ENCODE measurements around the gene AGO4. TPM values are rescaled to one million over a fixed set of nuclear protein-coding genes. Genes with fewer than 3 reads are reported as not detected.

AGO4 gene
- polyA plus RNA-seq, 3 donors: 20.0 to 46.9 (median 24.0) TPM

DNA sequence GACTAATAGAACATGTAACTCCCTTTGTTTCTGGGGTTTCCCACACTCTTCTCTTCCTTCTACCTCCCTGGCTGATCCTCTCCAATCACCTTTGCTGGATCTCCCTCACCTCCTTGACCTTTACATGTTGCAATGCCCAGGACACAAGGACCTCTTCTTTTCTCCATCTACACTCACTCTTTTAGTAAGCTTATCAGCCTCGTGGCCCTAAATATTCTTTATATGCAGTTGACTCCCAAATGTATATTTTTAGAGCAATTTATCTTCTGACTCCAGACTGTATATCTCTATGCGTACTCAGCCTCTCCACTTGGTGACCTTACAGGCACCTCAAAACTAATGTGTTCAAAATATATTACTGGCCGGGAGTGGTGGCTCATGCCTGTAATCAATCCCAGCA, 19.7 kb upstream of the AGO4 start:
- no peak for TF ChIP-seq CTCF (IDR thresholded peaks at IDR 0.05)
- Mint-ChIP-seq H3K4me1 (peaks cover 8% of the 10 kb centered on the region), H3K27me3 (ENCODE audit: low read depth in 3 of 3) (peaks cover 0 to 2% (median 0%) of the 10 kb centered on the region in 3 donors), H3K36me3 (peaks cover 0 to 3% of the 10 kb centered on the region in 2 donors), H3K4me3 (no peak overlapping the region), H3K9me3 (peaks cover 0 to 4% (median 0%) of the 10 kb centered on the region in 7 donors), H3K27ac (no peak overlapping the region)
- WGBS (ENCODE audit: insufficient coverage): 94% methylated on average over 2 of the region's 3 CpGs
- Histone ChIP-seq H3K27me3 (ENCODE audit: control insufficient read depth in 2 of 2, insufficient read depth in 2 of 2, low read length in 2 of 2) (no peaks in the 10 kb centered on the region), H4K20me1 (ENCODE audit: insufficient read depth, low read length) (no peaks in the 10 kb centered on the region), H3K4me3 (replicated peaks in 1 of 3; ENCODE audit: low read depth in 2 of 3, low read length in 3 of 3) (no peak overlapping the region), H3K79me2 (ENCODE audit: insufficient read depth, low read length) (no peaks in the 10 kb centered on the region), H3K9ac (ENCODE audit: insufficient read depth, low read length, poor library complexity, severe bottlenecking) (no peak overlapping the region), H2AFZ (ENCODE audit: insufficient read depth, low read depth, low read length, poor library complexity, severe bottlenecking) (no peak overlapping the region), H3K9me3 (replicated peaks in 1 of 2; ENCODE audit: control insufficient read depth in 1 of 2, insufficient read depth in 1 of 2, low read length in 2 of 2) (no peaks in the 10 kb centered on the region), H3K4me2 (replicated peaks; ENCODE audit: extremely low read depth, low read length, poor library complexity, severe bottlenecking) (no peak overlapping the region), H3K36me3 (replicated peaks in 1 of 2; ENCODE audit: control insufficient read depth in 1 of 2, insufficient read depth in 2 of 2, low read length in 2 of 2) (no peaks in the 10 kb centered on the region), H3K4me1 (ENCODE audit: control insufficient read depth in 1 of 2, insufficient read depth in 2 of 2, low read length in 2 of 2) (peaks cover 6 to 9% of the 10 kb centered on the region in 2 donors), H3K27ac (ENCODE audit: low read depth in 1 of 2, low read length in 2 of 2) (no peak overlapping the region)
- DNase-seq: no peak
- intact Hi-C loops (cut with micrococcal nuclease): no loop called here

GRCh38 chr1:35790670-35791069, 17.1 kb upstream of the AGO4 start:
- no CpG with 5 or more reads among the region's 2 CpGs for WGBS (ENCODE audit: insufficient coverage)
- Mint-ChIP-seq H3K4me1 (no peaks in the 10 kb centered on the region), H3K9me3 (no peaks in the 10 kb centered on the region), H3K36me3 (no peaks in the 10 kb centered on the region), H3K27ac (no peak overlapping the region), H3K27me3 (ENCODE audit: low read depth in 3 of 3) (peaks cover 0 to 2% (median 0%) of the 10 kb centered on the region in 3 donors), H3K4me3 (no peak overlapping the region)
- no peaks in the 10 kb centered on the region for H4K20me1 ChIP-seq (ENCODE audit: insufficient read depth, low read length)
- no peak overlapping the region for H3K4me2 ChIP-seq (replicated peaks; ENCODE audit: extremely low read depth, low read length, poor library complexity, severe bottlenecking)
- H3K36me3 ChIP-seq (replicated peaks in 1 of 2; ENCODE audit: control insufficient read depth in 1 of 2, insufficient read depth in 2 of 2, low read length in 2 of 2): no peaks in the 10 kb centered on the region
- DNase-seq: no peak
- H3K4me3 ChIP-seq (replicated peaks in 1 of 3; ENCODE audit: low read depth in 2 of 3, low read length in 3 of 3): no peak overlapping the region
- H3K79me2 ChIP-seq (ENCODE audit: insufficient read depth, low read length): no peaks in the 10 kb centered on the region
- no peaks in the 10 kb centered on the region for H3K4me1 ChIP-seq (ENCODE audit: control insufficient read depth in 1 of 2, insufficient read depth in 2 of 2, low read length in 2 of 2)
- TF ChIP-seq CTCF (IDR thresholded peaks at IDR 0.05): no peak
- H2AFZ ChIP-seq (ENCODE audit: insufficient read depth, low read depth, low read length, poor library complexity, severe bottlenecking): no peak overlapping the region
- no peaks in the 10 kb centered on the region for H3K9me3 ChIP-seq (replicated peaks in 1 of 2; ENCODE audit: control insufficient read depth in 1 of 2, insufficient read depth in 1 of 2, low read length in 2 of 2)
- intact Hi-C loops (cut with micrococcal nuclease): no loop called here
- no peak overlapping the region for H3K27ac ChIP-seq (ENCODE audit: low read depth in 1 of 2, low read length in 2 of 2)
- H3K27me3 ChIP-seq (ENCODE audit: control insufficient read depth in 2 of 2, insufficient read depth in 2 of 2, low read length in 2 of 2): no peaks in the 10 kb centered on the region
- H3K9ac ChIP-seq (ENCODE audit: insufficient read depth, low read length, poor library complexity, severe bottlenecking): no peak overlapping the region

Measured in CD14-positive monocyte (primary cell).